NOMO-1 (cell line): ENCODE measurements around the gene SLC26A2.

ENCODE experiments used
- DNase-seq, 2 experiments: peaks; one replicate each; lab custom pipeline; 2025; ENCODE audit not compliant: unreplicated experiment in 2 of 2; lab: John Stamatoyannopoulos, UW

SLC26A2 gene

GRCh38 chr5:149959406-149960236 is 937 bp upstream of the SLC26A2 start:
- peak; percentile 52 to 53 for DNase-seq

- DNase-seq, result no peak
Measured at GRCh38 chr5:149961186-149961685, 678 bp downstream of the SLC26A2 start.

GRCh38 chr5:149961957-149962409 is 1.4 kb downstream of the SLC26A2 start:
- DNase-seq, result peak in 1 of 2 experiments; percentile 26

GRCh38 chr5:149962601-149963300 is 2.2 kb downstream of the SLC26A2 start:
- DNase-seq, result no peak

- DNase-seq, result no peak
Measured at GRCh38 chr5:149963729-149964128, 3.2 kb downstream of the SLC26A2 start.

GRCh38 chr5:149966946-149967345 is 6.4 kb downstream of the SLC26A2 start:
- no peak for DNase-seq

- DNase-seq, result no peak
Measured at GRCh38 chr5:149969181-149969930, 8.8 kb downstream of the SLC26A2 start.

GRCh38 chr5:149975409-149975808 is 14.9 kb downstream of the SLC26A2 start:
- DNase-seq, result no peak

- no peak for DNase-seq
Measured at GRCh38 chr5:149979896-149980295, 19.3 kb downstream of the SLC26A2 start.

GRCh38 chr5:149981206-149981605 is 20.6 kb downstream of the SLC26A2 start:
- DNase-seq, result no peak

- no peak for DNase-seq
Measured at GRCh38 chr5:149982505-149982904, 21.9 kb downstream of the SLC26A2 start.

- DNase-seq, result peak in 1 of 2 experiments; percentile 4
Measured at GRCh38 chr5:149988126-149988525, 27.6 kb downstream of the SLC26A2 start.

GRCh38 chr5:149990518-149991376 is 30.2 kb downstream of the SLC26A2 start:
- peak; percentile 16 to 67 for DNase-seq

- DNase-seq, result no peak
Measured at GRCh38 chr5:149993471-149993870, 32.9 kb downstream of the SLC26A2 start.

- DNase-seq, result no peak
Measured at GRCh38 chr5:149995385-149996204, 35.0 kb downstream of the SLC26A2 start.

- DNase-seq, result no peak
Measured at GRCh38 chr5:149996205-149996890, 35.8 kb downstream of the SLC26A2 start.

- no peak for DNase-seq
Measured at GRCh38 chr5:149998281-149998680, 37.7 kb downstream of the SLC26A2 start.

GRCh38 chr5:149999359-149999758 is 38.8 kb downstream of the SLC26A2 start:
- DNase-seq, result no peak

- DNase-seq, result no peak
Measured at GRCh38 chr5:149999866-150000255, 39.3 kb downstream of the SLC26A2 start.
